COLO668 (cell line): Measurements from ENCODE around the gene OXCT1.
"Not testable (repeated sequence)": the region's sequence is repeated elsewhere in the genome, so short reads cannot be mapped to it uniquely, and the experiment has no call there.

ENCODE experiments used
- DNase-seq: peaks from one replicate; lab custom pipeline; 2025; ENCODE audit not compliant: unreplicated experiment; lab: John Stamatoyannopoulos, UW

The OXCT1 gene

GRCh38 chr5:41728281-41728680 is 141.9 kb downstream of the OXCT1 start:
- DNase-seq = no peak

- DNase-seq = no peak
Observed at GRCh38 chr5:41722359-41722950, 147.8 kb downstream of the OXCT1 start.

- no peak for DNase-seq
Observed at GRCh38 chr5:41721516-41721915, 148.7 kb downstream of the OXCT1 start.

- no peak for DNase-seq
Observed at GRCh38 chr5:41716382-41716781, 153.8 kb downstream of the OXCT1 start.

- DNase-seq = not testable (repeated sequence)
Observed at GRCh38 chr5:41714446-41714845, 155.8 kb downstream of the OXCT1 start.

GRCh38 chr5:41708604-41708940 is 161.7 kb downstream of the OXCT1 start:
- DNase-seq = no peak

GRCh38 chr5:41707853-41708603 is 162.2 kb downstream of the OXCT1 start:
- no peak for DNase-seq

GRCh38 chr5:41695920-41696582 is 174.2 kb downstream of the OXCT1 start:
- DNase-seq = no peak

GRCh38 chr5:41686767-41687166 is 183.5 kb downstream of the OXCT1 start:
- DNase-seq = no peak

- DNase-seq = no peak
Observed at GRCh38 chr5:41686191-41686590, 184.0 kb downstream of the OXCT1 start.

- no peak for DNase-seq
Observed at GRCh38 chr5:41683181-41683580, 187.0 kb downstream of the OXCT1 start.

GRCh38 chr5:41682641-41683040 is 187.6 kb downstream of the OXCT1 start:
- DNase-seq = no peak

GRCh38 chr5:41681840-41682239 is 188.4 kb downstream of the OXCT1 start:
- DNase-seq = no peak
